Cerebellar nuclear complex (tissue), 1 donor: ENCODE data around the gene WFS1.

ENCODE experiments used
- DNase-seq, 2 experiments: peaks; one replicate each; lab custom pipeline; 2025; lab: John Stamatoyannopoulos, UW

WFS1 gene

GRCh38 chr4:6299875-6300274 lies 30.2 kb downstream of the WFS1 start:
- DNase-seq, result no peak

- no peak for DNase-seq
These were observed 30.7 kb downstream of the WFS1 start for GRCh38 chr4:6300359-6300758.

GRCh38 chr4:6301051-6301731 lies 31.5 kb downstream of the WFS1 start:
- no peak for DNase-seq

- no peak for DNase-seq
These were observed 32.2 kb downstream of the WFS1 start for GRCh38 chr4:6301732-6302442.

DNA sequence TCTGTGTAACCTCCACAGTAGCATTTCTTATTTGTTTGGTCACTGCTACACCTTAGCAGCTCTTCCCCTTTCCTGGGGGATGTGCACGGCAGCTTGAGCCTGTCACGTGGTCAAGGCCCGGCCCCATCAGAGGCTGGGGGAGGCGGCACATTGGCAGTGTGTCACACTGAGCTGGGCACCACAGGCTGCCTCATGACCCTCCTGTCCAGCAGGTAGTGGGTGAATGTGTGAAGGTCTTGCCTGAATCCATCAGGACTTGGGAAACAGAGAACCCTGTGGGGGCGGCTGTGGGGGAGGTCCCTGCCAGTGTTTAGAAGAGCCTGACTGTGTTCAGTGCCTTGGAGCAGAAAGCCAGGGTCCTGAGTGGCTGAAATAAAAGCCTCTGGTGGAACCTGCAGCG lies 33.2 kb downstream of the WFS1 start:
- no peak for DNase-seq

DNA sequence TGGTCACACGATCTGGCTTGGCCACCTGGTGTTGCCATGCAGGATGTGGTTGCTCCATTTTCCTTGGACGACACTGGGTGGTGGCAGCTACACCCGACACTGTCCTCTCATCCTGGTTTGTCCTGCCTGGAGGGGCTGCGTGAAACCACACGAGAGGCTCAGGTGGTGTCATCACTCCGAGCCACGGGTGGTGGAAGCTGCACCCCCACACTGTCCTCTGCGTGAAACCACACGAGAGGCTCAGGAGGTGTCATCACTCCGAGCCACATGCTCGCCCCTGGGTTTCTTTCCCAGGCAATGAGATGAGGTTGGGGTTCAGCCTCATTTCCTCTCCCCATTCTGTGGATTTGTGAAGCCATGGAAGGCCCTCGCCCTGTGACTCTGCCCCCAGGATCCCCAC lies 34.3 kb downstream of the WFS1 start:
- DNase-seq, result no peak

GRCh38 chr4:6306299-6306698 lies 36.6 kb downstream of the WFS1 start:
- DNase-seq, result no peak

- no peak for DNase-seq
These were observed 37.6 kb downstream of the WFS1 start for GRCh38 chr4:6307230-6307629.

DNA sequence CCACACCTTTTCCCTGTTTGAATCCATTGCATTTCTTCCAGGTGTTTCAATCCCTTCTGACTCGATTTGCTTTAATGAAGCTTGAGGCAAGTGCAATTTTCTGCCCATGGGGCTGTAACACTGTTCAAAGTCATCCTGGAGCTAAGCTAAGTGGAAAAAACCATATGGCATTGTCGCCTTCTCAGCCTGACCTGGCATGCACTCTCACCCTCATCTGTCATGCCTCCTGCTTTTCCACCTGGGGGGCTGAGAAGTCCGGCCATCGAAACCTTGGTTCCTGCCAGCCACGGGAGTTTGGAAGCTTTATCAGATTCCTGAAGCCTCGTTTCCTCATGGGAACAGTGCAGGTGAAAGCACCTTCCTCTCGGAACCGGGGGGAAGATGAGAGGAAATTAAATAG lies 38.2 kb downstream of the WFS1 start:
- peak; percentile 5 to 19 for DNase-seq

DNA sequence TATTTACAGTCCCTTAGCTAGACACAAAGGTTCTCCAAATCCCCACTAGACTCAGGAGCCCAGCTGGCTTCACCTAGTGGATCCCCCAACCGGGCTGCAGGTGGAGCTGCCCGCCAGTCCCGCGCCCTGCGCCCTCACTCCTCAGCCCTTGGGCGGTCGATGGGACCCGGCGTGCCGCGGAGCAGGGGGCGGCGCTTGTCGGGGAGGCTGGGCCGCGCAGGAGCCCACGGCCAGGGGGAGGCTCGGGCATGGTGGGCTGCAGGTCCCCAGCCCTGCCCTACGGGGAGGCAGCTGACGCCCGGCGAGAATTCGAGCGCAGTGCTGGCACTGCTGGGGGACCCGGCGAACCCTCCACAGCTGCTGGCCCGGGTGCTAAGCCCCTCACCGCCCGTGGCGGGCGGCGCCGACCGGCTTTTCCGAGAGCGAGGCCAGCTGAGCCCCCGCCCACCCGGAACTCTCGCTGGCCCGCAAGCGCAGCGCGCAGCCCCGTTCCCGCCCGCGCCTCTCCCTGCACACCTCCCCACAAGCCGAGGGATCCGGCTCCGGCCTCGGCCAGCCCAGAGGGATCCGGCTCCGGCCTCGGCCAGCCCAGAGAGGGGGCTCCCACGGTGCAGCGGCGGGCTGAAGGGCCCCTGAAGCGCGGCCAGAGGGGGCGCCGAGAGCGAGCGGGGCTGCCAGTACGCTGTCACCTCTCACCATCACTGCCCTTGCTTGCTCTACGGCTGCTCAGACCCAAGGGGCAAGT lies 39.4 kb downstream of the WFS1 start:
- DNase-seq, result no peak

GRCh38 chr4:6309777-6310176 lies 40.1 kb downstream of the WFS1 start:
- DNase-seq, result no peak

DNA sequence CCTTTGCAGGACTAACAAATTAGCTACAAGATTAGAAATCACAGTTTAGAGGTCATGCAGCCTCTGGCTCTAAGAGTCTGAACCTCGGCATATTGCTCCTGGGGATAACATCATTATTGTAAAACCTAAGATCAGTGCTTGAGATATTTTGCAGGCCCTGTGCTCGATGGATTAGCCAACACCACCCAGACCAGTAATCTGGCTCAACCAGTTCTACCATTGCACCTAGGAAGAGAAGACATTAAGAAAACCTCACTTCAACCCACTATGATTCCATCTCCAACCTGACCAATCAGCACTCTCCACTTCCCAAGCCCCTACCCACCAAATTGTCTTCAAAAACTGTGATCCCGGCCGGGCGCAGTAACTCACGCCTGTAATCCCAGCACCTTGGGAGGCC lies 43.6 kb downstream of the WFS1 start:
- DNase-seq, result no peak

DNA sequence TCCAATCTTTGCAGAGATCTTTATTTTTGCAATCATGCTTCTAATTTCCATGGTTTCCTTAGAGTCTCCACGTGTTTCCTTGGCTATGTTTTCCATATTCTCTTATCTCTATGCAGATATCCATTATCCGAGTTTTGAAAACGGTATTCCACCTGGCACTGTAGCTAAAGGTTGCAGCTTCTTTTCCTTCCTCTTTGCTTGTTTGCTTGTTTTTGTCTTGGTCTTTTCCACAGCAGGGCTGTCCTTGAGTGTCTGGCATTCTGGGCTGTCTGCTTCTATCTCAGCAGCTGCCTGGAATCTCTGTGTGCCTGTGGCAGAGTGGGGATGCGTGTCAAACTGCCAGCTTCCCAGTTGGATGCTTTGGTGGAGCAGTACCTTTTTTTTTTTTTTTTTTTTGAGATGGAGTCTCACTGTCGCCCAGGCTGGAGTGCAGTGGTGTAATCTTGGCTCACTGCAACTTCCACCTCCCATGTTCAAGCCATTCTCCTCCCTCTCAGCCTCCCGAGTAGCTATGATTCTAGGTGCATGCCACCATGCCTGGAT lies 46.9 kb downstream of the WFS1 start:
- no peak for DNase-seq

DNA sequence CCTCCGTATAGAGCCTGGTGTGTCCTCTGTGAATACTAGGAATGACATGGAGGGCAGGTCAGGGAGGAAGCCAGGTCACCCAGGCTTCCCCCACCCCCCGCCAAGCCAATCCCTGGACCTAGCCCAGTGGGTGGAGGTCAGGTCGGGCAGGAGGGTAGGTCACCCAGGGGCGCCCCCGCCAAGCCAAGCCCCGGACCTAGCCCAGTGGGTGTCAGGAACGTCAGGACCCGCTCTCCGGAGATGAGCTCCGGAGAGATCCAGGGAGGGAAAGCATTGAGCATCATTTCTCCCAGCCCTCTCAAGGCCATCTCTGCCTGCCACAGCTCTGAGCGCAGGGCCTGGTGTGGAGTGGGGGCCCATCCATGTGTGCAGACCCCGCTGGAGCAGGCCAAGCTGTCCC lies 48.6 kb downstream of the WFS1 start:
- DNase-seq, result no peak

DNA sequence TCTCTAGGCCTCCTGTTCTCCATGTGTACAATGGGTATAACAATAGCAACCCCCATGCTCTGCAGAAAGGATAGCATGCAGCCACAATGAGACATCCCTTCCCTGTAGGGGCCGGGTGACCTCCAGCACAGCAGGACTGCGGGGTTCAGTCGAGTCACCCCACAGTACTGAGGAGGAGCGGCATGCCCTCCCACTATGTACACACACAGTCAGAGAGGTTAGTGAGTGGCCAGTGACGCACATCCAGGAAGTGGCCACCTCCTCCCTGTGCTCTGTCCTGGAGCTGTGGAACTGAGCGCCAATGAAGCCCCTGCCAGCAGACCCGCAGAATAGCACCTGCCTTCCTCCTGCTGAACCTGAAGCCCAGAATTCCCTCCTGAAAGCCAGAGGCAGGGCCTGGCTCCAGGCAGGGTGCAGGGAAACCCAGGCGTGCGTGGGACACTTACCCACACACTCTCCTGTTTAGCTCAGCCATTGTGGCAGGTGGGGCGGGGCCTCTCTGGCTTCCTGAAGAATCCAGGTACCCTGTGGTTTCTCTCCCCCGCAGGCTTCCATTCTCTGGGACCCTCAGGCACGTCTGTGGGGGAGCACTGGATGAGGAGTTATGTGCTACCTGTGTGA lies 50.0 kb downstream of the WFS1 start:
- DNase-seq, result no peak

- no peak for DNase-seq
These were observed 51.0 kb downstream of the WFS1 start for GRCh38 chr4:6320663-6321062.

GRCh38 chr4:6321361-6321760 lies 51.7 kb downstream of the WFS1 start:
- no peak for DNase-seq

GRCh38 chr4:6322067-6322760 lies 52.6 kb downstream of the WFS1 start:
- no peak for DNase-seq

GRCh38 chr4:6322761-6323566 lies 53.3 kb downstream of the WFS1 start:
- DNase-seq, result no peak

GRCh38 chr4:6324461-6324998 lies 54.9 kb downstream of the WFS1 start:
- DNase-seq, result no peak
